KMS-11 (cell line): ENCODE results near the gene SZT2.

ENCODE experiments used
- H2AFZ ChIP-seq: fragments of 200-600 bp; sonication (generic); 2 replicates; pipeline ENCODE4 v1.6.1; 2016; ENCODE audit warnings: antibody characterized with exemption, mixed run types, low read depth
- H3K27ac ChIP-seq: fragments of 200-600 bp; sonication (generic); 2 replicates; pipeline ENCODE4 v1.6.1; 2016; ENCODE audit warnings: mild to moderate bottlenecking, mixed run types
- H3K27me3 ChIP-seq: fragments of 200-600 bp; sonication (generic); 2 replicates; pipeline ENCODE4 v1.6.1; 2017; ENCODE audit warnings: mild to moderate bottlenecking, low read depth, mixed run types, moderate library complexity; ENCODE audit not compliant: insufficient read depth
- H3K36me3 ChIP-seq: fragments of 200-600 bp; sonication (generic); 2 replicates; pipeline ENCODE4 v1.6.1; 2017; ENCODE audit warnings: mild to moderate bottlenecking, mixed run types; ENCODE audit not compliant: insufficient read depth
- H3K4me1 ChIP-seq: fragments of 200-600 bp; sonication (generic); 2 replicates; pipeline ENCODE4 v1.6.1; 2016; ENCODE audit warnings: mild to moderate bottlenecking, low read depth, mixed run types; ENCODE audit not compliant: poor library complexity, severe bottlenecking
- H3K4me2 ChIP-seq: fragments of 200-600 bp; sonication (generic); 2 replicates; pipeline ENCODE4 v1.7.0; 2016; ENCODE audit warnings: mild to moderate bottlenecking, mixed run types
- H3K4me3 ChIP-seq: fragments of 200-600 bp; sonication (generic); IDR thresholded peaks from 2 replicates; pipeline ENCODE4 v1.6.1; 2017; ENCODE audit warnings: low read depth, low read length, mixed read lengths; ENCODE audit not compliant: insufficient read depth
- H3K79me2 ChIP-seq: fragments of 200-600 bp; sonication (generic); 2 replicates; pipeline ENCODE4 v1.6.1; 2016; ENCODE audit warnings: low read depth, mixed run types; ENCODE audit not compliant: insufficient read depth
- H3K9ac ChIP-seq: fragments of 200-600 bp; sonication (generic); 2 replicates; pipeline ENCODE4 v1.6.1; 2016; ENCODE audit warnings: mild to moderate bottlenecking, mixed run types
- H4K20me1 ChIP-seq: fragments of 200-600 bp; sonication (generic); 2 replicates; pipeline ENCODE4 v1.6.1; 2016; ENCODE audit warnings: mild to moderate bottlenecking, mixed run types; ENCODE audit not compliant: insufficient read depth
- TF ChIP-seq, protein P1 (sequence below): fragments of 200-600 bp; sonication (generic); conservative IDR thresholded peaks from 2 replicates; pipeline ENCODE4 v1.6.1; 2017; ENCODE audit warnings: low read depth, mild to moderate bottlenecking, antibody characterized with exemption, low read length, moderate library complexity, mixed read lengths

The SZT2 gene

DNA sequence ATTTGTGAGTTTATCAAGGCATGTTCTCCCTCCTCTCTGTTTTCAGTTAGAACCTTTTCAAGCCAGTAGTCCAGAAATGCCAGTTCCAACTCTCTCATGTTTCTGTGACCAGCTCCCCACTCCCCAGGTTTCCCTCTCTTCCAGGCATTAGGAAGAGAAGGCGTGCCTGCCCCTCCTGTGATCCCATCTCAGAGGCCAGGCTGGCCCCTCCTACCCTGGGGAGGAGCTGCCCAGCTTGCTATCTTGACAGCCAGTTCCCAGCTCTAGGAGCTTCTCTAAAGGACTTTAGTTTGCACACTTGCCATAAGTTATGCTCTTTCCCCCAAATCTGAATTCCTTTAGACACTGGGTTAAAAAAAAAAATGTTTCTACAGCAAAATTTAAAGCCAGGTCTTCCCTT, 55.1 kb downstream of the SZT2 start:
- H3K4me1 ChIP-seq: no peaks in the 10 kb centered on the region
- H3K27ac ChIP-seq: no peak overlapping the region
- H2AFZ ChIP-seq: no peak overlapping the region
- no peak overlapping the region for H3K4me2 ChIP-seq
- H4K20me1 ChIP-seq: no peaks in the 10 kb centered on the region
- no peaks in the 10 kb centered on the region for H3K79me2 ChIP-seq
- no peaks in the 10 kb centered on the region for H3K27me3 ChIP-seq
- H3K36me3 ChIP-seq: no peaks in the 10 kb centered on the region
- TF ChIP-seq, protein P1, sequence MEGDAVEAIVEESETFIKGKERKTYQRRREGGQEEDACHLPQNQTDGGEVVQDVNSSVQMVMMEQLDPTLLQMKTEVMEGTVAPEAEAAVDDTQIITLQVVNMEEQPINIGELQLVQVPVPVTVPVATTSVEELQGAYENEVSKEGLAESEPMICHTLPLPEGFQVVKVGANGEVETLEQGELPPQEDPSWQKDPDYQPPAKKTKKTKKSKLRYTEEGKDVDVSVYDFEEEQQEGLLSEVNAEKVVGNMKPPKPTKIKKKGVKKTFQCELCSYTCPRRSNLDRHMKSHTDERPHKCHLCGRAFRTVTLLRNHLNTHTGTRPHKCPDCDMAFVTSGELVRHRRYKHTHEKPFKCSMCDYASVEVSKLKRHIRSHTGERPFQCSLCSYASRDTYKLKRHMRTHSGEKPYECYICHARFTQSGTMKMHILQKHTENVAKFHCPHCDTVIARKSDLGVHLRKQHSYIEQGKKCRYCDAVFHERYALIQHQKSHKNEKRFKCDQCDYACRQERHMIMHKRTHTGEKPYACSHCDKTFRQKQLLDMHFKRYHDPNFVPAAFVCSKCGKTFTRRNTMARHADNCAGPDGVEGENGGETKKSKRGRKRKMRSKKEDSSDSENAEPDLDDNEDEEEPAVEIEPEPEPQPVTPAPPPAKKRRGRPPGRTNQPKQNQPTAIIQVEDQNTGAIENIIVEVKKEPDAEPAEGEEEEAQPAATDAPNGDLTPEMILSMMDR: no peak
- no peak overlapping the region for H3K4me3 ChIP-seq
- H3K9ac ChIP-seq: no peak overlapping the region

DNA sequence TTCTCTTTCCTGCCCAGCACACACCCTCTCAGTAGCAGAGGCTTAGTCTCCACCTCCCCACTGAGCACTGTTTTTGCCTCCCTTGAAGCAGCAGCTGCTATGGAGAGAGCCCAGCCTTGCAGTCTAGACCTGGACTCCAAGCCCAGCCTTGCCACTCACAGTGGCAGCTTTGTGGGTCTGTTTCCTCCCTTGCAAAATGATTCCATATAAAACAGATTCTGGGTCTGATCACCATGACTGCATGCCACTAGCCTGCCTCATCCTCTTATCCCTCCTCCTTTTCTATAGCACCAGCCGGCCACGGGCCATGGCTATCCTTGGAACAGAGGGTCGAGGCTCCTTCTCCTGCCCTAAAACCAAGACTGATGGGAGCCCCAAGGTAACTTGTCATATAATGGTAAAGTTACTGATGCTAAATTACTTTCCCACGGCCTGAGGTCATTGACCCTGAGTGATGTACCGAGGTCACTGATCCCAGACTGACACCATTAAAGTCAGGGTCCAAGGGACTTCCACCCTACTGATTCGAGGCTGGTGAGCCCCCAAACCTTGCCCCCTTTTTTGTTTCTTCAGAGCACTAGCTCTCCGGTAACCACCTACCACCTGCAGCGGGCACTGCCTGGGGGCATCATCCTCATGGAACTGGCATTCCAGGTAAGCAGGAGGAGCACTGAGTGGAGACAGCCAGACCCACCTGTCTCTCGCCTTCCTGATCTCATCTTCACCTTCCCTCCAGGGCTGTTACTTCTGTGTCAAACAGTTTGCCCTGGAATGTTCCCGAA, 56.1 kb downstream of the SZT2 start:
- TF ChIP-seq, protein P1: no peak
- no peaks in the 10 kb centered on the region for H3K4me1 ChIP-seq
- H3K27me3 ChIP-seq: no peaks in the 10 kb centered on the region
- no peak overlapping the region for H2AFZ ChIP-seq
- H3K36me3 ChIP-seq: no peaks in the 10 kb centered on the region
- H3K9ac ChIP-seq: no peak overlapping the region
- no peaks in the 10 kb centered on the region for H4K20me1 ChIP-seq
- no peaks in the 10 kb centered on the region for H3K79me2 ChIP-seq
- no peak overlapping the region for H3K4me2 ChIP-seq
- H3K27ac ChIP-seq: no peak overlapping the region
- H3K4me3 ChIP-seq: no peak overlapping the region

DNA sequence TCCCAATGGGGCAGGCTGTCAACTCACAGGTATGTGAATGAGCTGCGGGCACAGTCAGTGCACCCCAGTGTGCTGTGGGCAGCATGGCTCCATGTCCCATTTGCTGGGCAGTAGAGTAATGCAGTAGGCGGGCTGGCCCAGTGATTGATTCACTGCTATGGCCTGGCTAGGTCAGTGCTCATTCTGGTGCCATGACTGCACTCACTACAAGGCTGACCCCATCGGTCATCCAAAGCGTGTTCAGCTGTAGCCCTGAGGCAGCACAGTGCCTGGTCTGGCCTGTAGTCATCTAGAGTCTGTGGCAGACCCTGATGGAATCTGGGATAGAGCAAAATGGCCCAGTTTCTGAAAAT, 56.7 kb downstream of the SZT2 start:
- no peak overlapping the region for H3K4me3 ChIP-seq
- TF ChIP-seq, protein P1: no peak
- no peaks in the 10 kb centered on the region for H3K27me3 ChIP-seq
- no peaks in the 10 kb centered on the region for H4K20me1 ChIP-seq
- H3K4me1 ChIP-seq: no peaks in the 10 kb centered on the region
- no peaks in the 10 kb centered on the region for H3K79me2 ChIP-seq
- no peak overlapping the region for H3K27ac ChIP-seq
- H2AFZ ChIP-seq: no peak overlapping the region
- no peaks in the 10 kb centered on the region for H3K36me3 ChIP-seq
- no peak overlapping the region for H3K9ac ChIP-seq
- H3K4me2 ChIP-seq: no peak overlapping the region

GRCh38 chr1:43446881-43447835, 57.5 kb downstream of the SZT2 start:
- no peak overlapping the region for H2AFZ ChIP-seq
- H3K36me3 ChIP-seq: no peaks in the 10 kb centered on the region
- H3K4me1 ChIP-seq: no peaks in the 10 kb centered on the region
- no peak overlapping the region for H3K4me3 ChIP-seq
- H3K79me2 ChIP-seq: no peaks in the 10 kb centered on the region
- no peak overlapping the region for H3K9ac ChIP-seq
- no peaks in the 10 kb centered on the region for H4K20me1 ChIP-seq
- no peak overlapping the region for H3K27ac ChIP-seq
- TF ChIP-seq, protein P1: no peak
- no peak overlapping the region for H3K4me2 ChIP-seq
- H3K27me3 ChIP-seq: no peaks in the 10 kb centered on the region
